Hepatocyte (in vitro differentiated cells): Measurements from ENCODE around the gene MICAL3. TPM values are rescaled to one million over a fixed set of nuclear protein-coding genes. Genes with fewer than 3 reads are reported as not detected.
"Not testable (repeated sequence)": the region's sequence is repeated elsewhere in the genome, so short reads cannot be mapped to it uniquely, and the experiment has no call there.

ENCODE experiments used
- DNase-seq: peaks from one replicate; pipeline ENCODE4 v3.0.0-alpha.2; 2016; ENCODE audit warnings: low spot score
- H2AFZ ChIP-seq: fragments of 200-600 bp; sonication (generic); 2 replicates; pipeline ENCODE4 v1.6.0; 2016; ENCODE audit warnings: antibody characterized with exemption, mild to moderate bottlenecking
- H3K27ac ChIP-seq: fragments of 200-600 bp; sonication (generic); 2 replicates; pipeline ENCODE4 v1.5.1; 2016; ENCODE audit warnings: mild to moderate bottlenecking
- H3K27me3 ChIP-seq: fragments of 200-600 bp; sonication (generic); 2 replicates; pipeline ENCODE4 v1.6.1; 2016
- H3K36me3 ChIP-seq: fragments of 200-600 bp; sonication (generic); replicated peaks from 2 replicates; pipeline ENCODE4 v1.5.1; 2016; ENCODE audit warnings: low read depth; ENCODE audit not compliant: insufficient read depth
- H3K4me1 ChIP-seq: fragments of 200-600 bp; sonication (generic); 2 replicates; pipeline ENCODE4 v1.5.1; 2016; ENCODE audit warnings: mild to moderate bottlenecking, moderate library complexity; ENCODE audit not compliant: insufficient read depth
- H3K4me2 ChIP-seq: fragments of 200-600 bp; sonication (generic); 2 replicates; pipeline ENCODE4 v1.6.0; 2016
- H3K4me3 ChIP-seq: fragments of 200-600 bp; sonication (generic); 2 replicates; pipeline ENCODE4 v1.5.1; 2016; ENCODE audit warnings: mild to moderate bottlenecking
- H3K79me2 ChIP-seq: fragments of 200-600 bp; sonication (generic); 2 replicates; pipeline ENCODE4 v1.6.0; 2017; ENCODE audit warnings: mild to moderate bottlenecking
- H3K9me2 ChIP-seq: fragments of 200-600 bp; sonication (generic); replicated peaks from 2 replicates; pipeline ENCODE4 v1.6.0; 2017; ENCODE audit warnings: mild to moderate bottlenecking; ENCODE audit not compliant: insufficient read depth
- H3K9me3 ChIP-seq: fragments of 200-600 bp; sonication (generic); 2 replicates; pipeline ENCODE4 v1.5.1; 2016; ENCODE audit warnings: low read depth, mild to moderate bottlenecking
- H4K20me1 ChIP-seq: fragments of 200-600 bp; sonication (generic); 2 replicates; pipeline ENCODE4 v1.6.0; 2016; ENCODE audit warnings: mild to moderate bottlenecking; ENCODE audit not compliant: insufficient read depth, poor library complexity, severe bottlenecking
- CTCF ChIP-seq: fragments of 200-600 bp; sonication (generic); IDR thresholded peaks from 2 replicates; pipeline ENCODE4 v1.5.1; 2016; ENCODE audit warnings: antibody characterized with exemption, mild to moderate bottlenecking; ENCODE audit not compliant: poor library complexity
- EZH2 ChIP-seq: fragments of 200-600 bp; sonication (generic); IDR thresholded peaks from 2 replicates; pipeline ENCODE4 v1.6.1; 2016; ENCODE audit warnings: antibody characterized with exemption, mild to moderate bottlenecking, borderline replicate concordance
- EZH2phosphoT487 ChIP-seq: fragments of 200-600 bp; sonication (generic); IDR thresholded peaks from one replicate; pipeline ENCODE4 v1.6.1; 2018; ENCODE audit warnings: antibody characterized with exemption, mild to moderate bottlenecking, low read depth, moderate library complexity; ENCODE audit not compliant: unreplicated experiment, severe bottlenecking
- WGBS: methylation state at CpG from one replicate; pipeline ENCODE4 v1.1.6; 2016; ENCODE audit warnings: low lambda C conversion rate; ENCODE audit errors: missing lambda C conversion rate; 5-methylcytosine and 5-hydroxymethylcytosine counted together
- polyA plus RNA-seq: library from polyadenylated mRNA; unstranded; fragments of >200 nt; fragmentation: Nextera tagmentation; extraction: Ambion mirVana; gene quantifications from 2 replicates; pipeline ENCODE4 v1.2.1, GENCODE V29; 2016
- total RNA-seq: library from RNA; depleted of rRNA; stranded (reverse); fragments of >200 nt; gene quantifications from 2 replicates; pipeline ENCODE4 v1.2.3, GENCODE V29; 2014

Gene MICAL3
- total and polyA plus RNA-seq, 2 experiments from 2014 or later = 4.6 to 22.7 TPM

DNA sequence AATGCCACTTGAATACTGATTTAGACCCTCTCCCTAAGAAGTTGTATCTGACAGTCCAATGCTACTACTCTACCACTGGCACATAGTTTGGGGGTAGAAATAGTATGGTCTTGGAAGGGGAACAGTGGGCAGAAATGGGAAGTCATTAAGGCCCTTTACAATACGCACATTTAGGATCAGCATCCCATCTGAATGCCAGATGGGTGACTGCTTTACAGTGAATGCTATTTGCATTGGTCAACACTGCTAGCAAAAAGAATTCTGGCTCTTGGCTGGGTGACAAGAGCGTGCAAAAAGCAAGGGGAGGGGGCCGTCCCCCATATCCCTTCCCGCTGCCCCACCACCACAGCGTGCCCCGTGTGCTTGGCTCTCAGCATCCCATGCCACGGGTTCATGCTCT lies 145.4 kb downstream of the MICAL3 start:
- Histone ChIP-seq H3K4me3 (no peak overlapping the region), H3K27ac (no peak overlapping the region), H3K27me3 (no peaks in the 10 kb centered on the region), H2AFZ (no peak overlapping the region), H3K79me2 (no peaks in the 10 kb centered on the region), H3K4me1 (no peaks in the 10 kb centered on the region), H3K4me2 (no peak overlapping the region), H3K36me3 (no peaks in the 10 kb centered on the region), H3K9me3 (no peaks in the 10 kb centered on the region), H4K20me1 (no peaks in the 10 kb centered on the region), H3K9me2 (no peaks in the 10 kb centered on the region)
- WGBS = 89% methylated on average over 7 of the region's 7 CpGs
- no peak for TF ChIP-seq CTCF
- TF ChIP-seq EZH2 = no peak
- TF ChIP-seq EZH2phosphoT487 = no peak
- no peak for DNase-seq

GRCh38 chr22:17878186-17878694 lies 146.1 kb downstream of the MICAL3 start:
- Histone ChIP-seq H3K4me2 (no peak overlapping the region), H3K36me3 (no peaks in the 10 kb centered on the region)
- WGBS = 95% methylated on average over 10 of the region's 10 CpGs

DNA sequence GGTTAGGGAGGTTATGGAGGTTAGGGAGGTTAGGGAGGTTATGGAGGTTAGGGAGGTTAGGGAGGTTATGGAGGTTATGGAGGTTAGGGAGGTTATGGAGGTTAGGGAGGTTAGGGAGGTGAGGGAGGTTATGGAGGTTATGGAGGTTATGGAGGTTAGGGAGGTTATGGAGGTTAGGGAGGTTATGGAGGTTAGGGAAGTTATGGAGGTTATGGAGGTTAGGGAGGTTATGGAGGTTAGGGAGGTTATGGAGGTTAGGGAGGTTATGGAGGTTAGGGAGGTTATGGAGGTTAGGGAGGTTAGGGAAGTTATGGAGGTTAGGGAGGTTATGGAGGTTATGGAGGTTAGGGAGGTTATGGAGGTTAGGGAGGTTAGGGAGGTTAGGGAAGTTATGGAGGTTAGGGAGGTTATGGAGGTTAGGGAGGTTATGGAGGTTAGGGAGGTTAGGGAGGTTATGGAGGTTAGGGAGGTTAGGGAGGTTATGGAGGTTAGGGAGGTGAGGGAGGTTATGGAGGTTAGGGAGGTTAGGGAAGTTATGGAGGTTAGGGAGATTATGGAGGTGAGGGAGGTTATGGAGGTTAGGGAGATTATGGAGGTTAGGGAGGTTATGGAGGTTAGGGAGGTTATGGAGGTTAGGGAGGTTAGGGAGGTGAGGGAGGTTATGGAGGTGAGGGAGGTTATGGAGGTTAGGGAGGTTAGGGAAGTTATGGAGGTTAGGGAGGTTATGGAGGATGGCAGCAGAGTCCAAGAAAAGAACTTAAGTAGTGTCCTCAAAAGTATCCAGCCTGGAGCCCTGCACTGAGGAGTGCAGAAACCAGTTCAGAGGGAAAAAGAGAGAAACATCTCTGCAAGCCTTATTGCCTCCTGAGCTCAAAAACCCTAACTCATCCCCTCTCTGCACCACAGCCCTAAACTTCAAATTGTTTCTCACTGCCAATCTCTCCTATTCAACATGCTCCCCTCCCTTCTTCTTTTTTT lies 147.2 kb downstream of the MICAL3 start:
- not testable (repeated sequence) for H4K20me1 ChIP-seq, H3K36me3 ChIP-seq, H3K4me2 ChIP-seq, H3K27me3 ChIP-seq, H3K9me2 ChIP-seq, H3K79me2 ChIP-seq, H3K9me3 ChIP-seq, H3K4me3 ChIP-seq, H3K4me1 ChIP-seq, DNase-seq, H3K27ac ChIP-seq, H2AFZ ChIP-seq

More at GRCh38 chr22:17878186-17878694, 146.1 kb downstream of the MICAL3 start:
- no peak for DNase-seq
- Histone ChIP-seq H3K27me3 (no peaks in the 10 kb centered on the region), H3K9me3 (no peaks in the 10 kb centered on the region), H3K4me1 (no peaks in the 10 kb centered on the region), H3K4me3 (no peak overlapping the region), H4K20me1 (no peaks in the 10 kb centered on the region), H3K79me2 (no peaks in the 10 kb centered on the region), H2AFZ (no peak overlapping the region), H3K27ac (no peak overlapping the region), H3K9me2 (no peaks in the 10 kb centered on the region)
- no peak for TF ChIP-seq EZH2phosphoT487
- TF ChIP-seq EZH2 = no peak
- TF ChIP-seq CTCF = no peak

DNA sequence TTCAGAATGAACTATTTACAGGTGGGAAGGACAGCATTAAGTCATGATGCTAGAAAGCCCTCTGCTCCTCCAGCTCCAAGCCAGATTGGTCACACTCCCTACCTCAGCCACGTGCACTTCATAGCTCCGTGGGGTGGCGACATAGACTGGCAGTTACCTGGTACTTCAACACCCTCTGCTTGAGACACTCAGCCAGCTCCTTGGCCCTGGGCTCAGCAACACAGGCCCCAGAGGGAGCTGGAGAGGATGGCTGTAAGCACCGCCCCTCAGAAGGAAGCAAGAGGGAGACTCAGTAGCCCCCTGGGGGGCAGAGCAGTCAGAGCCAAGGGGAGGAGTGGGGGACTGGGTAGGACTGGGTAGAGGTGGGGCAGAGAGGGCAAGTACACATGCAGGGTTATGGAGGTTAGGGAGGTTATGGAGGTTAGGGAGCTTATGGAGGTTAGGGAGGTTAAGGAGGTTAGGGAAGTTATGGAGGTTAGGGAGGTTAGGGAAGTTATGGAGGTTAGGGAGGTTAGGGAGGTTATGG lies 148.0 kb downstream of the MICAL3 start:
- Histone ChIP-seq H3K79me2 (no peaks in the 10 kb centered on the region), H3K27ac (no peak overlapping the region), H3K9me2 (no peaks in the 10 kb centered on the region), H3K4me2 (no peak overlapping the region), H2AFZ (no peak overlapping the region), H3K9me3 (no peaks in the 10 kb centered on the region), H3K4me3 (no peak overlapping the region), H3K4me1 (no peaks in the 10 kb centered on the region), H3K27me3 (no peaks in the 10 kb centered on the region), H4K20me1 (no peaks in the 10 kb centered on the region), H3K36me3 (no peaks in the 10 kb centered on the region)
- WGBS = 87% methylated on average over 4 of the region's 4 CpGs
- TF ChIP-seq CTCF = no peak
- TF ChIP-seq EZH2phosphoT487 = no peak
- no peak for TF ChIP-seq EZH2
- no peak for DNase-seq
